ENCODE measurements around the gene PLEKHA5.

DNA sequence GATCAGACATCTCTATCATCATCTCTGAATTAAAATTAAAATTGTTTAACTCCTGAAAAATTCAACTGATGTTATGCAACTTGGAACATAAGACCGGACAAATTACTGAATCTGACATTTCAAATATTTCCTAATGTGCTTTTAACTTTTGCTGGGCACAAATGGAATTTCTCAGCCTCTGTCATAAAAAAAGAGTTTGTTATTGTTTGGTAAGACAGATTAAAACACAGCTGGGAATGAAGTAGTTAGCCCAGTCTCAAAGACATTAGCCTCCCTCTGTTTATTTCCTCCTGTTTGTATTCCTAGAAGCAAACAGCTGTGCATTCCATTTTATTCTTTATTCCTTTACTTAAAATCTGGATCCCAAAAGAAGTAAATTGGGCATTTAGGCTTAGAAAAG is 29.4 kb downstream of the PLEKHA5 start:
- TF ChIP-seq EP300 (IDR thresholded peaks at IDR 0.05) (no peak), POLR2A (IDR thresholded peaks at IDR 0.05) (no peak)
- TF ChIP-seq, protein P1, sequence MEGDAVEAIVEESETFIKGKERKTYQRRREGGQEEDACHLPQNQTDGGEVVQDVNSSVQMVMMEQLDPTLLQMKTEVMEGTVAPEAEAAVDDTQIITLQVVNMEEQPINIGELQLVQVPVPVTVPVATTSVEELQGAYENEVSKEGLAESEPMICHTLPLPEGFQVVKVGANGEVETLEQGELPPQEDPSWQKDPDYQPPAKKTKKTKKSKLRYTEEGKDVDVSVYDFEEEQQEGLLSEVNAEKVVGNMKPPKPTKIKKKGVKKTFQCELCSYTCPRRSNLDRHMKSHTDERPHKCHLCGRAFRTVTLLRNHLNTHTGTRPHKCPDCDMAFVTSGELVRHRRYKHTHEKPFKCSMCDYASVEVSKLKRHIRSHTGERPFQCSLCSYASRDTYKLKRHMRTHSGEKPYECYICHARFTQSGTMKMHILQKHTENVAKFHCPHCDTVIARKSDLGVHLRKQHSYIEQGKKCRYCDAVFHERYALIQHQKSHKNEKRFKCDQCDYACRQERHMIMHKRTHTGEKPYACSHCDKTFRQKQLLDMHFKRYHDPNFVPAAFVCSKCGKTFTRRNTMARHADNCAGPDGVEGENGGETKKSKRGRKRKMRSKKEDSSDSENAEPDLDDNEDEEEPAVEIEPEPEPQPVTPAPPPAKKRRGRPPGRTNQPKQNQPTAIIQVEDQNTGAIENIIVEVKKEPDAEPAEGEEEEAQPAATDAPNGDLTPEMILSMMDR (IDR thresholded peaks at IDR 0.05): no peak
